ENCODE data around the gene ANKRD52.
A peak's percentile ranks its signal among the peaks of the same experiment; 100 is the strongest.
"Not testable (repeated sequence)": the region's sequence is repeated elsewhere in the genome, so short reads cannot be mapped to it uniquely, and the experiment has no call there.

The ANKRD52 gene

DNA sequence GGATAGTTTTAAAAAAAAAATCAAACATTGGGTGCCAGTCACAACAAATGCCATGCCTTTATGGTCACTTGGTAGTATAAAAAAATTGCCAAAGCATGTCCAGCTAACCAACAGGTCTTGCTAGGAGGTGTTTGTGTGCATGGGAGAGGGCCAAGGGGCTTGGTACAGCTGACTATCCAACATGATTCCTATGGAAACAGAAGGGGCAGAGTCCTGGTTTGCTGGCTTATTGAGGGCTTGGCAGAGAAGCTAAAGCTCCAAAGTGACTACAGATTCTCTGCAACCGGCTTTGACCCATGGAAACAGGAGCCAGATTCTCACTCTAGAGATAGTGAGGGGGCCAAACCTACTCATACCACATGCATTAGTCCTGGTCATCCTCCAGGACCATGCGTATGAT lies 14.3 kb upstream of the ANKRD52 start:
- H3K4me3 ChIP-seq (ENCODE audit: insufficient read depth, low read depth, low read length); H3K9me3 ChIP-seq (ENCODE audit: control insufficient read depth, low read length); H3K4me1 ChIP-seq (ENCODE audit: control insufficient read depth, insufficient read depth, low read length); H3K27me3 ChIP-seq (ENCODE audit: control insufficient read depth, insufficient read depth, low read length, poor library complexity, severe bottlenecking); H3K27ac ChIP-seq (ENCODE audit: insufficient read depth, low read depth, low read length, poor library complexity, severe bottlenecking): not testable (repeated sequence)
- 82 to 97% methylated on average over 1 to 2 of the region's 2 CpGs for WGBS, 2 experiments
- peaks cover 34% of the 10 kb centered on the region for H3K36me3 ChIP-seq (ENCODE audit: control insufficient read depth, insufficient read depth, low read length)

DNA sequence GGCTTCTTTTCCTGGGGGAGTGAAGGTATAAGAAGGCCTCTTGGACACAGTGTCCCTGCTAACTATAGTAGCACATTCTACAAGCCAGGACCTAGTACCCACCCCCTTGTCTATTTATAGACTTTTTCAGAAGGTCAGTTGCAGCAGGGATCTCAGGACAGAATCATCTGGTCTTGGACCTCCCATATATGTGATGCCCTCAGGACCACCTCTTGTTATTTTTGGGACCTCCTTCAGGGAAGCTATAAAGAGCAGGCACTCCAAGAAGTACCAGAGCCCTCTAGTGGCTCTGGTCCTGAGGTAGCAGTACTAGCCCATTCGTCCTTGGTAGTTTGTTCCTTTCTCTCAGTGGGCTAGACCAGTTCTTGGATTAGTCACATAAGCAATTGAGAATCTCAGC lies 12.8 kb upstream of the ANKRD52 start:
- H3K27me3 ChIP-seq (ENCODE audit: control insufficient read depth, insufficient read depth, low read length, poor library complexity, severe bottlenecking), result no peaks in the 10 kb centered on the region
- H3K36me3 ChIP-seq (ENCODE audit: control insufficient read depth, insufficient read depth, low read length), result peaks cover 34% of the 10 kb centered on the region
- H3K27ac ChIP-seq (ENCODE audit: insufficient read depth, low read depth, low read length, poor library complexity, severe bottlenecking), result no peak overlapping the region
- H3K9me3 ChIP-seq (ENCODE audit: control insufficient read depth, low read length), result no peaks in the 10 kb centered on the region
- H3K4me1 ChIP-seq (ENCODE audit: control insufficient read depth, insufficient read depth, low read length), result peaks cover 9% of the 10 kb centered on the region
- H3K4me3 ChIP-seq (ENCODE audit: insufficient read depth, low read depth, low read length), result no peak overlapping the region
- 25 to 53% methylated on average over 1 of the region's 1 CpG for WGBS, 2 experiments

DNA sequence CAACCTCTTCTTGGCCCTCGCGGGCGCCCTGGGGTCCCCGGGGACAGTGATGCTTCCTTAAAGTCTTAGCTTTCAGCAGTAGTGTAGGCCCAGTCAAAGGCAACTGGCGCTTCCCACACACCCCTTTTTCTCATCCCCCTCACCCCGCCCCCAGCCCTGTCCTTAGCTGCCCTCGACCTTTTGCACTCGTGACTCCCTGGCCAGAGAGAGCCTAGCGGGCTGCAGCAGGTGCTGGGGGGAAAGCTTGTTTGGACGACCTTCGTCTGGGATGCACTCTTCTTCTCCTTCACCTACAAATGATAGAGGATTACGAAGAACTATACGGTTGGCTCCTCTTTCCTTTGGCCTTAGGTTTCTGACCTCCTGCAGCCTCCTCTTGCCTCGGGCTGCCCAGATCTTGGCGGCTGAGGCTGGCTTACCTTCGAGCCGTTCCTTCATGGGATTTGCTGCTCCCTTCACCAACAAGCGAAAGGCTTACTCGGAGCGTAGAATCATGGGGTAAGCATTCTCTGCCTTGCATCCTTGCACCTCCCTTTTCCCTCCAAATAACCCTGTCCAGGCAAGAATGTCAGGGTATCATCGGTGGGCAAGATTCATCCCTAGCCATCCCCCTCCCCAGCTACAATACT lies 9.4 kb upstream of the ANKRD52 start:
- H3K9me3 ChIP-seq (ENCODE audit: control insufficient read depth, low read length), result no peaks in the 10 kb centered on the region
- peak overlapping the region; percentile 72 for H3K4me3 ChIP-seq (ENCODE audit: insufficient read depth, low read depth, low read length)
- H3K27me3 ChIP-seq (ENCODE audit: control insufficient read depth, insufficient read depth, low read length, poor library complexity, severe bottlenecking), result no peaks in the 10 kb centered on the region
- peaks cover 11% of the 10 kb centered on the region for H3K36me3 ChIP-seq (ENCODE audit: control insufficient read depth, insufficient read depth, low read length)
- 23 to 25% methylated on average over 21 of the region's 21 CpGs for WGBS, 2 experiments
- peak overlapping the region; percentile 93 for H3K27ac ChIP-seq (ENCODE audit: insufficient read depth, low read depth, low read length, poor library complexity, severe bottlenecking)
- peaks cover 9% of the 10 kb centered on the region for H3K4me1 ChIP-seq (ENCODE audit: control insufficient read depth, insufficient read depth, low read length)

DNA sequence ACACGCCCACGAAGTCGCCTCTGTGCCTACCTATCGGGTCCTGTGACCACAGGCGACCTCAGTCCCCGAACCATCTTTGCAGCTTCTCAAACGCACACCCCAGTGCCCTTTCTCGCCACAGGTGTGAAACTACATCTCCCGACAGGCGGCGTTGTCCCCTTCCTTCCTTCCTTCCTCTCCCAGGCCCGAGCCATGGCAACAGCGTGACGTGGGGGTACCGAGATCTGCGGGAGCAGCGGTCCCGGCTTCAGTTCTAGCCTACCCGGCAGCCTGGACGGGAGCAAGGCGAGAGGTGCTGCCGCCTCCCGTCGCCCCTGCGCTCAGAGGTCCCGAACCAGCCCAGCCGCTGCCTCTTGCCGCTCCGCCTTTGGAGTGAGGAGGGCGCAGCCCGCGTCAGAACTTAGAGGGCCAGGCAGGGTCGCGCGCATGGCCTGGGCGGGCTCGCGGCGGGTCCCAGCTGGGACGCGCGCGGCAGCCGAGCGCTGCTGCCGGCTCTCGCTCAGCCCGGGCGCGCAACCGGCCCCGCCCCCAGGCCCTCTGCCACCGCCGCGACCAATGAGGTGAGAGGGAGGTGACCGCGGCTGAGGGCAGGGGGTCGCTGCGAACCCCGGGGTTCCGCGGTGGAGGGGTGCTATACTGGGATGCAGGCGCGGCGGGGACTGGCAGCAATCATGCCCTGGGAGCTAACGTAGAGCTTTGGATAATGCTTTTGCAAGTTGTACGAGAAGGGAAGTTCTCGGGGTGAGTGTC lies 8.7 kb upstream of the ANKRD52 start, which contains the start of gene COQ10A:
Gene COQ10A, plus strand, starts transcription at position 250 of the 750 bp plus-strand sequence. Its CDS starts 177 bp downstream, at position 427.
- no peaks in the 10 kb centered on the region for H3K27me3 ChIP-seq (ENCODE audit: control insufficient read depth, insufficient read depth, low read length, poor library complexity, severe bottlenecking)
- no peaks in the 10 kb centered on the region for H3K9me3 ChIP-seq (ENCODE audit: control insufficient read depth, low read length)
- H3K4me3 ChIP-seq (ENCODE audit: insufficient read depth, low read depth, low read length), result peak within 1 kb of the TSS; percentile 72
- peaks cover 11% of the 10 kb centered on the region for H3K36me3 ChIP-seq (ENCODE audit: control insufficient read depth, insufficient read depth, low read length)
- H3K4me1 ChIP-seq (ENCODE audit: control insufficient read depth, insufficient read depth, low read length), result peaks cover 9% of the 10 kb centered on the region
- 0 to 1% methylated on average over 68 of the region's 68 CpGs for WGBS, 2 experiments
- H3K27ac ChIP-seq (ENCODE audit: insufficient read depth, low read depth, low read length, poor library complexity, severe bottlenecking), result peak within 1 kb of the TSS; percentile 93

DNA sequence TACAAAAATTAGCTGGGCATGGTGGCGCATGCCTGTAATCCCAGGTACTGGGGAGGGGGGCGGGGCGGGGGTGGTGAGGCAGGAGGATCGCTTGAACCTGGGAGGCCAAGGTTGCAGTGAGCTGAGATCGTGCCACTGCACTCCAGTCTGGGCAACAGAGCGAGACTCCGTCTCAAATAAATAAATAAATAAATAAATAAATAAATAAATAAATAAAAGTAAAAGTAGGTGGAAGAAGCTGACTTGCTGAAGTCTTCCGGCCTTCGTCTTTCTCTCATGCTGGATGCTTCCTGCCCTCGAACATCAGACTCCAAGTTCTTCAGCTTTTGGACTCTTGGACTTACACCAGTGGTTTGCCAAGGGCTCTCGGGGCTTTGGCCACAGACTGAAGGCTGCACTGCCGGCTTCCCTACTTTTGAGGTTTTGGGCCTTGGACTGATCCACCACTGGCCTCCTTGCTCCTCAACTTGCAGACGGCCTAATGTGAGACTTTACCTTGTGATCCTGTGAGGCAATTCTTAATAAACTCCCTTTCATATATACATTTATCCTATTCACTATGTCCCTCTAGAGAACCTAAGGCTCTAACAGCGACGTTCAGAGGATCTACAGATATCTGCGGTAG lies 8.0 kb upstream of the ANKRD52 start:
- 65 to 70% methylated on average over 13 to 14 of the region's 16 CpGs for WGBS, 2 experiments

DNA sequence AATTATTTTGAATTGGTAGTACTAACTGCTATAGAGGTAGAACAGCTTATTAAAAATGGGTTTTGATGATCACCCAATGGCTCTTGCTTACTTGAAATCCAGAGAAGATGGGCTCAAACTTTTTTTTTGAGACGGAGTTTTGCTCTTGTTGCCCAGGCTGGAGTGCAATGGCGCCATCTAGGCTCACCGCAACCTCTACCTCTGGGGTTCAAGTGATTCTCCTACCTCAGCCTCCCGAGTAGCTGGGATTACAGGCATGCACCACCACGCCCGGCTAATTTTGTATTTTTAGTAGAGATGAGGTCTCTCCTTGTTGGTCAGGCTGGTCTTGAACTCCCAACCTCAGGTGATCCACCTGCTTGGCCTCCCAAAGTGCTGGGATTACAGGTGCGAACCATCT lies 4.8 kb upstream of the ANKRD52 start:
- not testable (repeated sequence) for H3K27ac ChIP-seq (ENCODE audit: insufficient read depth, low read depth, low read length, poor library complexity, severe bottlenecking); H3K36me3 ChIP-seq (ENCODE audit: control insufficient read depth, insufficient read depth, low read length); H3K9me3 ChIP-seq (ENCODE audit: control insufficient read depth, low read length); H3K4me3 ChIP-seq (ENCODE audit: insufficient read depth, low read depth, low read length); H3K27me3 ChIP-seq (ENCODE audit: control insufficient read depth, insufficient read depth, low read length, poor library complexity, severe bottlenecking)
- WGBS, 2 experiments, result 89 to 92% methylated on average over 7 of the region's 7 CpGs
- H3K4me1 ChIP-seq (ENCODE audit: control insufficient read depth, insufficient read depth, low read length), result peaks cover 15% of the 10 kb centered on the region

More for the DNA sequence above, 8.0 kb upstream of the ANKRD52 start:
- Histone ChIP-seq H3K27ac (ENCODE audit: insufficient read depth, low read depth, low read length, poor library complexity, severe bottlenecking) (peak overlapping the region; percentile 93), H3K36me3 (ENCODE audit: control insufficient read depth, insufficient read depth, low read length) (peaks cover 11% of the 10 kb centered on the region), H3K4me3 (ENCODE audit: insufficient read depth, low read depth, low read length) (peak overlapping the region; percentile 72)
- H3K27me3 ChIP-seq (ENCODE audit: control insufficient read depth, insufficient read depth, low read length, poor library complexity, severe bottlenecking); H3K9me3 ChIP-seq (ENCODE audit: control insufficient read depth, low read length); H3K4me1 ChIP-seq (ENCODE audit: control insufficient read depth, insufficient read depth, low read length): not testable (repeated sequence)

DNA sequence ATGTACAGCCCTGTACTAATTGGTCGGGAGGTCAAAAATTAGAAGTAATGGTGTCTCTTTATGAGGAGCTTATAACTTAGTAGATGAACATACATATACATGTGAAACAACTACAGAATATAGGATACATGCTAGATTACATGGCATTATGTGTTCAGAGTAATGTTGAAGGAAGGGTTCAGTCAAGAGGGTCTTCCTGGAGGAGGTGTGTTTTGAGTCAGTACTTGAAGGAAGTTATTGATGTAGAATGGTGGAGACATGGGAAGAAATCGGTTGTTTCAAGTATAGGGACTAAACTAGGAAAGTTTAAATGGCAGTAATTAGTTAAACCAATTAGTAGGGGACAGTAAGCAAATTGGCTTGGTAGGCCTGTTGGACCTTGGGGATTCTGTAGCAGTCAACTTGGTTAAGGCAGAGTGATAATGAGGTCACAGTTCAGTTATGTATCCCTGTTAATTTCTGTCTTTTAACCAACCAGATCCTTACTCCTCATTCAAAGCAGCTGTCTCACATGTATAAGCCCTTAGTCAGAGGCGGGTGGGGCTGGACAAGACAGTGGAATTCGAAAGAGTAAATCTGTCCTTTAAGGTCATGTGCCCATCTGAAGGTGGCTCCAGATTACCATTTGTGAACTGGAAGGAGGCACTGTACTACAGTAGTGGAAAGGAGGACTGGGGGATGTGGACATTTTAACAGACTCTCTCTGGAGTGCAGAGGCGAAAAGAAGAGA lies 3.5 kb upstream of the ANKRD52 start:
- Histone ChIP-seq H3K27me3 (ENCODE audit: control insufficient read depth, insufficient read depth, low read length, poor library complexity, severe bottlenecking) (no peaks in the 10 kb centered on the region), H3K4me1 (ENCODE audit: control insufficient read depth, insufficient read depth, low read length) (peaks cover 17% of the 10 kb centered on the region), H3K27ac (ENCODE audit: insufficient read depth, low read depth, low read length, poor library complexity, severe bottlenecking) (no peak overlapping the region), H3K9me3 (ENCODE audit: control insufficient read depth, low read length) (no peaks in the 10 kb centered on the region), H3K36me3 (ENCODE audit: control insufficient read depth, insufficient read depth, low read length) (no peaks in the 10 kb centered on the region), H3K4me3 (ENCODE audit: insufficient read depth, low read depth, low read length) (no peak overlapping the region)
- whole genome bisulfite sequencing, 2 experiments, result 93 to 96% methylated on average over 5 of the region's 5 CpGs

DNA sequence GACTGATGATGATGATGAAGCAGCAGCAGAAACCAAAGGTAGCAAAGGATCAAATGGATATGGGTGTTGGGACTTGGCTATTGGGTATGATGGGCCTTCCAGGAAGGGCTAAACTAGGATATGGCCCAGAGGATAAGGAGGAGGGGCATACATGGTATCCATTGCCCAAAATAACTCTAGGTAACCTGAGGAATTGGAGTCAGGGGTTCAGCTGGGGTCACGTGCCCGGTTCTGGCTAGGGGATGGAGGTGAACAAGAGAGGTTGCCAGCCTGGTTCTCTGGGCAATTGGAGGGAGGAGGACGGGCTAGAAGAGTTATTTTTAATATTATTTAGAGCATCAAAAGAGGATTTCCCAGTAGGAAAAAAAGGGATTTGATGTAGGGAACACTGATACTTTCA lies 2.7 kb upstream of the ANKRD52 start:
- 87 to 91% methylated on average over 3 of the region's 3 CpGs for WGBS, 2 experiments
- H3K27me3 ChIP-seq (ENCODE audit: control insufficient read depth, insufficient read depth, low read length, poor library complexity, severe bottlenecking), result no peaks in the 10 kb centered on the region
- no peaks in the 10 kb centered on the region for H3K9me3 ChIP-seq (ENCODE audit: control insufficient read depth, low read length)
- H3K4me1 ChIP-seq (ENCODE audit: control insufficient read depth, insufficient read depth, low read length), result peaks cover 18% of the 10 kb centered on the region
- H3K27ac ChIP-seq (ENCODE audit: insufficient read depth, low read depth, low read length, poor library complexity, severe bottlenecking), result no peak overlapping the region
- no peak overlapping the region for H3K4me3 ChIP-seq (ENCODE audit: insufficient read depth, low read depth, low read length)
- peaks cover 2% of the 10 kb centered on the region for H3K36me3 ChIP-seq (ENCODE audit: control insufficient read depth, insufficient read depth, low read length)

DNA sequence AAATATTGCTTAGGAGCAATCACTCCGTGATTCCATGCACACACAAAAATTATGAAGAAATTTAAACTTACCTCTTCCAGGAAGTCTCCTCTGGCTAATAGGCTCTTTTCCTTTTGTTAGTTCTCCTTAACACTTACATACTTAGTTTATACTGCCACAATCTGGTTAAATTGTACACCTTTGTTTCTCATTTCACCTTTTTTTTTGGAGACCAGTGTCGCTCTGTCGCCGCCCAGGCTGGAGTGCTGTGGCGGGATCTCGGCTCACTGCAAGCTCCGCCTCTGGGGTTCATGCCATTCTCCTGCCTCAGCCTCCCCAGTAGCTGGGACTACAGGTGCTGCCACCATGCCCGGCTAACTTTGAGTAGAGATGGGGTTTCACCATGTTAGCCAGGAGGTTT lies 2.2 kb upstream of the ANKRD52 start:
- Histone ChIP-seq H3K36me3 (ENCODE audit: control insufficient read depth, insufficient read depth, low read length) (peaks cover 8% of the 10 kb centered on the region), H3K27me3 (ENCODE audit: control insufficient read depth, insufficient read depth, low read length, poor library complexity, severe bottlenecking) (no peaks in the 10 kb centered on the region), H3K27ac (ENCODE audit: insufficient read depth, low read depth, low read length, poor library complexity, severe bottlenecking) (no peak overlapping the region), H3K4me1 (ENCODE audit: control insufficient read depth, insufficient read depth, low read length) (peaks cover 18% of the 10 kb centered on the region), H3K9me3 (ENCODE audit: control insufficient read depth, low read length) (no peaks in the 10 kb centered on the region), H3K4me3 (ENCODE audit: insufficient read depth, low read depth, low read length) (no peak overlapping the region)
- WGBS, 2 experiments, result 88% methylated on average over 8 of the region's 8 CpGs

DNA sequence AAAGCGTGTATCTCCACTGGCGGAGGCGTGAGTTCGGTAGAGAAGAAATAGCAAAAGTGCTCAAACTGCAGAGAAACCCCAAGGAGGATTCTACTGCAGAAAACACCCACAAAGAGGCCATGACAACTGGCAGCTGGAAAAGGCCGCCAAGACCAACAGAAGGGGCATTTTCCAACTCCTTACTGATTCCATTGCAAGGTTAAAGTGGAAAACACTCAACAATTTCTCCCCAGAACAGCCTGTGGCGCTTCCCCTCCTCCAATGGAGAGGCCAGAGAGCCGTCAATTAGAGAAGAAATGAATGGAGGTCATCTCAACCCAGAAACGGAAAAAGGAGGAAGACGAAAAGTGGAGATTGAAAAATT lies 618 bp upstream of the ANKRD52 start:
- H3K27me3 ChIP-seq (ENCODE audit: control insufficient read depth, insufficient read depth, low read length, poor library complexity, severe bottlenecking), result no peaks in the 10 kb centered on the region
- peaks cover 22% of the 10 kb centered on the region for H3K36me3 ChIP-seq (ENCODE audit: control insufficient read depth, insufficient read depth, low read length)
- H3K4me1 ChIP-seq (ENCODE audit: control insufficient read depth, insufficient read depth, low read length), result peaks cover 18% of the 10 kb centered on the region
- peak overlapping the region; percentile 96 for H3K4me3 ChIP-seq (ENCODE audit: insufficient read depth, low read depth, low read length)
- no peaks in the 10 kb centered on the region for H3K9me3 ChIP-seq (ENCODE audit: control insufficient read depth, low read length)
- H3K27ac ChIP-seq (ENCODE audit: insufficient read depth, low read depth, low read length, poor library complexity, severe bottlenecking), result no peak overlapping the region
- 41 to 49% methylated on average over 9 of the region's 9 CpGs for whole genome bisulfite sequencing, 2 experiments

All from ectodermal cell (in vitro differentiated cells).